ENCODE data around the gene HPSE2.

- no peak for TF ChIP-seq CTCF (IDR thresholded peaks at IDR 0.05 in 4 of 5, conservative IDR thresholded peaks at IDR 0.05 in 1 of 5)
- no peak for TF ChIP-seq POLR2A (IDR thresholded peaks at IDR 0.05)
Measured at GRCh38 chr10:98832738-98833137, 402.9 kb downstream of the HPSE2 start.

All from gastrocnemius medialis (tissue), 4 donors.